OCI-LY3 (cell line): ENCODE measurements around the gene DDX39B.
"Not testable (repeated sequence)": the region's sequence is repeated elsewhere in the genome, so short reads cannot be mapped to it uniquely, and the experiment has no call there.

Source experiments
- H2AFZ ChIP-seq: fragments of 200-600, 300-600 bp; shearing (Covaris generic); 2 replicates; pipeline ENCODE4 v1.6.0; 2014; ENCODE audit warnings: antibody characterized with exemption, low read depth, low read length
- H3K27ac ChIP-seq: fragments of 200-600, 300-600 bp; sonication (generic); 2 replicates; pipeline ENCODE4 v1.5.1; 2014; ENCODE audit warnings: mild to moderate bottlenecking, low read length, moderate library complexity, mixed read lengths
- H3K27me3 ChIP-seq: fragments of 200-600, 300-600 bp; sonication (generic); 2 replicates; pipeline ENCODE4 v1.6.1; 2014; ENCODE audit warnings: low read depth, low read length, mixed read lengths
- H3K36me3 ChIP-seq: fragments of 200-600, 300-600 bp; sonication (generic); replicated peaks from 2 replicates; pipeline ENCODE3; 2014; ENCODE audit warnings: low read depth, low read length, mixed read lengths
- H3K4me1 ChIP-seq: fragments of 300-600, 200-600 bp; sonication (generic); 2 replicates; pipeline ENCODE4 v1.6.1; 2014; ENCODE audit warnings: low read length, mixed read lengths
- H3K4me2 ChIP-seq: fragments of 200-600, 300-600 bp; sonication (generic); 2 replicates; pipeline ENCODE4 v1.6.1; 2014; ENCODE audit warnings: low read length, mixed read lengths
- H3K4me3 ChIP-seq: fragments of 300-600, 200-600 bp; sonication (generic); 2 replicates; pipeline ENCODE4 v1.5.1; 2014; ENCODE audit warnings: antibody characterized with exemption, mild to moderate bottlenecking, low read length, moderate library complexity
- H3K79me2 ChIP-seq: fragments of 300-600, 200-600 bp; shearing (Covaris generic); 2 replicates; pipeline ENCODE4 v1.6.1; 2014; ENCODE audit warnings: mild to moderate bottlenecking, low read length, mixed read lengths
- H3K9ac ChIP-seq: fragments of 300-600, 200-600 bp; shearing (Covaris generic); 2 replicates; pipeline ENCODE4 v1.6.0; 2014; ENCODE audit warnings: mild to moderate bottlenecking, low read length, moderate library complexity
- H3K9me3 ChIP-seq: fragments of 200-600, 300-600 bp; shearing (Covaris generic); 2 replicates; pipeline ENCODE4 v1.6.1; 2014; ENCODE audit warnings: low read length, mixed read lengths; ENCODE audit not compliant: insufficient read depth
- H4K20me1 ChIP-seq: fragments of 200-600, 300-600 bp; sonication (generic); 2 replicates; pipeline ENCODE4 v1.6.1; 2016; ENCODE audit warnings: low read length, mixed read lengths; ENCODE audit not compliant: insufficient read depth
- EZH2phosphoT487 ChIP-seq: fragments of 200-600 bp; shearing (Covaris generic); IDR thresholded peaks from 2 replicates; pipeline ENCODE4 v1.6.1; 2018; ENCODE audit warnings: antibody characterized with exemption, mixed run types, low read depth
- TF ChIP-seq, protein P1 (sequence below): fragments of 200-600, 300-600 bp; sonication (generic); IDR thresholded peaks from 2 replicates; pipeline ENCODE4 v1.5.1; 2014; ENCODE audit warnings: antibody characterized with exemption, low read length, low read depth

Gene DDX39B

DNA sequence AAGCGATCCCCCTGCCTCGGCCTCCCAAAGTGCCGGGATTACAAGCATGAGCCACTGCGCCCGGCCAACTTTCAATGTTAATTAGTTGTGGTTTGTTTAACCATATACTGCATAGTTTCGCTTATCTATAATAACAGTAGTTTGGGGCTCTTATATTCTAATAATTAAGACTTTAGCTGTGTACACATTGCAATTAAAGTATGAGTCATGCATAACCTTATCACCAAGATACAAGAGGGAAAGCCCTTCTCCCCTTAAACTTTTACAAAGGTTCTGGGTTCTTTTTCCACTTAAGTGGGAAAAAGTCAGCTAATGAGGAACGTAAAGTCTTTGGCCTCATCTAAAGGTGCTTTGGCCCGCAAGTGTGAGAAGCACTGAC lies 16.3 kb downstream of the DDX39B start:
- no peaks in the 10 kb centered on the region for H3K79me2 ChIP-seq
- no peak overlapping the region for H3K9ac ChIP-seq
- H3K4me2 ChIP-seq, result no peak overlapping the region
- no peak overlapping the region for H3K27ac ChIP-seq
- no peaks in the 10 kb centered on the region for H3K36me3 ChIP-seq
- no peak overlapping the region for H2AFZ ChIP-seq
- no peaks in the 10 kb centered on the region for H3K27me3 ChIP-seq
- no peaks in the 10 kb centered on the region for H3K4me1 ChIP-seq
- TF ChIP-seq, protein P1, sequence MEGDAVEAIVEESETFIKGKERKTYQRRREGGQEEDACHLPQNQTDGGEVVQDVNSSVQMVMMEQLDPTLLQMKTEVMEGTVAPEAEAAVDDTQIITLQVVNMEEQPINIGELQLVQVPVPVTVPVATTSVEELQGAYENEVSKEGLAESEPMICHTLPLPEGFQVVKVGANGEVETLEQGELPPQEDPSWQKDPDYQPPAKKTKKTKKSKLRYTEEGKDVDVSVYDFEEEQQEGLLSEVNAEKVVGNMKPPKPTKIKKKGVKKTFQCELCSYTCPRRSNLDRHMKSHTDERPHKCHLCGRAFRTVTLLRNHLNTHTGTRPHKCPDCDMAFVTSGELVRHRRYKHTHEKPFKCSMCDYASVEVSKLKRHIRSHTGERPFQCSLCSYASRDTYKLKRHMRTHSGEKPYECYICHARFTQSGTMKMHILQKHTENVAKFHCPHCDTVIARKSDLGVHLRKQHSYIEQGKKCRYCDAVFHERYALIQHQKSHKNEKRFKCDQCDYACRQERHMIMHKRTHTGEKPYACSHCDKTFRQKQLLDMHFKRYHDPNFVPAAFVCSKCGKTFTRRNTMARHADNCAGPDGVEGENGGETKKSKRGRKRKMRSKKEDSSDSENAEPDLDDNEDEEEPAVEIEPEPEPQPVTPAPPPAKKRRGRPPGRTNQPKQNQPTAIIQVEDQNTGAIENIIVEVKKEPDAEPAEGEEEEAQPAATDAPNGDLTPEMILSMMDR, result no peak
- TF ChIP-seq EZH2phosphoT487, result no peak
- H3K4me3 ChIP-seq, result no peak overlapping the region
- H3K9me3 ChIP-seq, result no peaks in the 10 kb centered on the region
- peaks cover 8% of the 10 kb centered on the region for H4K20me1 ChIP-seq

DNA sequence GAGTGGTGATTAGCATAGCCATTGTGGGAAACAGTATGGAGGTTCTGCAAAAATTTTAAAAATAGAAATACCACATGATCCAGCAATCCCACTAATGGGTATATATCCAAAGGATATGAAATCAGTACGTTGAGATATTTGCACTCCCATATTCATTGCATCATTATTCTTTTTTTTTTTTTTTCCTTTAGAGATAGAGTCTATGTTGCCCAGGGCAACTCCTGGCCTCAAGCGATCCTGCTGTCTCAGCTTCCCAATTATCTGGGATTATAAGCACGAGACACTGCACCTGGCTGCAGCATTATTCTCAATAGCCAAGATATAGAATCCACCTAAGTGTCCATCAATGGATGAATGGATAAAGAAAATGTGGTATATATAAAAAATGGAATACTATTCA lies 20.0 kb downstream of the DDX39B start:
- H3K79me2 ChIP-seq, result no peaks in the 10 kb centered on the region
- H3K4me2 ChIP-seq, result no peak overlapping the region
- H3K36me3 ChIP-seq, result no peaks in the 10 kb centered on the region
- no peaks in the 10 kb centered on the region for H3K4me1 ChIP-seq
- no peak overlapping the region for H3K27ac ChIP-seq
- H3K27me3 ChIP-seq, result no peaks in the 10 kb centered on the region
- H2AFZ ChIP-seq, result no peak overlapping the region
- no peaks in the 10 kb centered on the region for H4K20me1 ChIP-seq
- no peak overlapping the region for H3K9ac ChIP-seq
- TF ChIP-seq, protein P1, result no peak
- no peak for TF ChIP-seq EZH2phosphoT487
- no peak overlapping the region for H3K4me3 ChIP-seq
- no peaks in the 10 kb centered on the region for H3K9me3 ChIP-seq

DNA sequence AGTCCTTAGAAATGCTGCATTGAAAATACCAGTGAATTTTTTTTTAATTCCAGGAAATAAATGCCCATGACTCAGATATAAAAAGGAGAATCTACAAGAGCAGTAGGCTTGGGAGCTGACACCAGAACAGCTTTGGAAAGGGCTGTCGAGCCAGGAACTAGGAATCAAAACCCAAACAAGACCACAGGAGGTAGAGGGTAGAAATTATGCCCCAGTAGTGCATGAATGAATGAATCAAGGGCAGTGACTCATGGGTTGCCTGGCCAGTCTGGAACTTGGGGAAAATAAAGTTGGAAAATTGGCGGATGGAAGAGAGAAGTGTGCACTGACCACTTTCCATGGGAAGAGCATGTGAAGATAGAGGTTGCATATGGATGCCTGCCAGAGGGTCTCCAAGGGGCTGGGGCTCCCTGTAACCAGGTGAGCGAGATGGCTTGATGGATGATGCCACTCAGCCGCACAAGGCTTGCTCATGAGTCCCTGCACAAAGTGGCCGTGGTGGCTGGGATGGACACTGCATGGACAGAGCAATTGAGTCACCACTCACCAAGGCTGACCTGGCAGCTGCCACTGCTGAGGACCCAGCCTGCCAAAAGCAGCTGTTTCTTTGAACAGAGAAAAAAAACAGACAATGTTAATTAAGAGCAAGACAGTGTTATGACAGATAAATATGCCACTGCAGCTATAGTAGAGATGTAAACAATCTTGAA lies 28.2 kb downstream of the DDX39B start:
- TF ChIP-seq, protein P1, result no peak
- TF ChIP-seq EZH2phosphoT487, result no peak
- peaks cover 3% of the 10 kb centered on the region for H3K36me3 ChIP-seq
- H3K79me2 ChIP-seq, result no peaks in the 10 kb centered on the region
- H3K4me3 ChIP-seq, result no peak overlapping the region
- no peaks in the 10 kb centered on the region for H3K9me3 ChIP-seq
- H4K20me1 ChIP-seq, result no peaks in the 10 kb centered on the region
- no peak overlapping the region for H3K4me2 ChIP-seq
- no peaks in the 10 kb centered on the region for H3K4me1 ChIP-seq
- H2AFZ ChIP-seq, result no peak overlapping the region
- H3K27ac ChIP-seq, result no peak overlapping the region
- no peaks in the 10 kb centered on the region for H3K27me3 ChIP-seq
- H3K9ac ChIP-seq, result no peak overlapping the region

DNA sequence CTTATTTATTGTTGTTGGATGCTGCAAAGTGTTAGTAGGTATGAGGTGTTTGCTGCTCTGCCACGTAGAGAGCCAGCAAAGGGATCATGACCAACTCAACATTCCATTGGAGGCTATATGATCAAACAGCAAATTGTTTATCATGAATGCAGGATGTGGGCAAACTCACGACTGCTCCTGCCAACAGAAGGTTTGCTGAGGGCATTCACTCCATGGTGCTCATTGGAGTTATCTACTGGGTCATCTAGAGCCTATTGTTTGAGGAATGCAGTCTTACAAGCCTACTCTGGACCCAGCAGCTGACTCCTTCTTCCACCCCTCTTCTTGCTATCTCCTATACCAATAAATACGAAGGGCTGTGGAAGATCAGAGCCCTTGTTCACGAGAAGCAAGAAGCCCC lies 31.8 kb downstream of the DDX39B start:
- H3K36me3 ChIP-seq, result peaks cover 3% of the 10 kb centered on the region
- no peak overlapping the region for H3K4me2 ChIP-seq
- no peak overlapping the region for H3K9ac ChIP-seq
- no peaks in the 10 kb centered on the region for H4K20me1 ChIP-seq
- no peaks in the 10 kb centered on the region for H3K9me3 ChIP-seq
- no peak overlapping the region for H2AFZ ChIP-seq
- H3K27ac ChIP-seq, result no peak overlapping the region
- H3K79me2 ChIP-seq, result no peaks in the 10 kb centered on the region
- no peak for TF ChIP-seq EZH2phosphoT487
- TF ChIP-seq, protein P1, result no peak
- no peaks in the 10 kb centered on the region for H3K27me3 ChIP-seq
- no peak overlapping the region for H3K4me3 ChIP-seq
- no peaks in the 10 kb centered on the region for H3K4me1 ChIP-seq

DNA sequence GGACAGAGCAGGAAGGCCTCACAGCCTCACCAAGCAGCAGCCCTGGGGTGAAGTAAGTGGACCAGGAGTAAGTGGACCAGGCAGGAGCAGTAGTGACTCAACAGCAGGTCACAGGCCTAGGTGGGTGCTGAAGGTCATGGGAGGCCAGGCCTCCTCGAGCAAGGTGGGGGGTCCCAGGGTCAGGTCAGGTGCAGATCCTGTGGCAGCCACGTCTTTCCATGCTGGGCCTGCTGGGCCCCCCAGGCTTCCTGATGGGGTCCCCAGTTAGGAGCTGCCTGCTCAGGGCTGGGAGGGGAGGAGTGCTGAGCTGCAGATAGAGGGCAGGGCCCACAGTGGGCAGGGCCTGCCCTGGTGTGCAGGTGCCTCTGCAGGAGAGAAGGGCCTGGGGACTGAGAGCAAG lies 32.8 kb downstream of the DDX39B start:
- H3K9ac ChIP-seq, H3K4me1 ChIP-seq, H3K36me3 ChIP-seq, H3K4me2 ChIP-seq, H3K27ac ChIP-seq, H3K27me3 ChIP-seq, H3K4me3 ChIP-seq, H4K20me1 ChIP-seq, H3K79me2 ChIP-seq, H2AFZ ChIP-seq, H3K9me3 ChIP-seq: not testable (repeated sequence)
